Inflammatory macrophage (primary cell): Measurements from ENCODE around the gene NOG.

Source experiments
- DNase-seq, 2 donors: peaks; one replicate each; pipeline ENCODE4 v3.0.0-alpha.2; 2020 to 2022

The NOG gene

DNA sequence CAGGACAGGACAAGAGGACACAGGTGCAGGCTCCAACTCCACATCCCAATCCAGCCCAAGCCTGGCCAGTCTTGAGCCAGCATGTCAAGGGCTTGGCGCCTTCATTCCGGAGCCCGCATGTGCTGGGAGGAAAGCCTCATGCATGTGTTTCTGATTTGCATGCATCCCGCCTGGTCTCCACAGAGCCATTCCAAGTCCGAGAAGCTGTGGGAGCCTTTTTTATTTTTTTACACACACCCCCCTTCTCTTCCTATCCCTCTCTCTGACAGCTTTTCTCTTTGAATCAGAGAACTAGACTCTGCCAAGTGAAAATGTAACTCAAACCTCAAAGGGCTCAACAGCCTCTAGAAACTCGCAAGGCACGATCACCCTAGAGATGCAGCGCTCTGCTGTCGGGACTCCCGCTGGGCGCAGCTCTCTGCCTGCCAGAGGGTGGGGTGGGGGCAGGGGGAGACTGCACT, 45.1 kb downstream of the NOG start:
- DNase-seq, result no peak

DNA sequence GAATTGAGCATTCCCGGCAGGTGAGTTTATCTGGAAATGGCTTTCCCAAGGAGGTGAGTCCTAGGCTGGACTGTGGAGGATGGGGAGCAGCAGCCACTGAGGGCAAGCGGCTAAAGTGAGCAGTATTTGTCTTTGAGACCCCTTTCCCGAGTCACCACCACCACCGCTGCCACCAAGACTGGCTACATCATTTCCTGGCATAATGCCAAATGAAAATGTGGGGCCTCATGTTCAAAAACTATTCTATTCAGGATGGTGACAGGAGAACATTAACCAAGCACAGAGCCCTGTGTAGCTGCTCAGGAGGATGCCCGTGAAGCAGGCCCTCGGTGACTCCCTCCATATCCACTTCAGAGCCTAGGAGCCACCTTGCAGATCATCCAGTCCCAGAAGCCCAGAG, 46.0 kb downstream of the NOG start:
- no peak for DNase-seq

DNA sequence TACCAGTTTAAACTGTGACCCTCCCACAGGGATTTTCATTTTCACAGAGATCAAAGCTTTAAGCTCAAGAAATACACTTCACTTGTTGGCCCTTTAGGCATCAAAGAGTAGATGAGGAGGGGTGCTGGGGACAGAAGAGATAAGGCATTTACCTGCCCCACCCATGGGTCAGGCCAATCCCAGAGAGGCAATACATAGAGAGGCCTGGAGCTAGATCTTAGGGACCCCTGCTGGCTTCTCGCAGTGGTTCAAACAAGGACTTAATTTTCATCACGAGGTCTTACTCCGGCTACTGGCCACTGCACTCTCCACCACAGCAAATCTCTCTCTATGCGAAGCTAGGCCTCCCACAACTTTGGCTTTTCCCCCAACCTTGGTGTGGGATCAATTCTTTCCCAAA, 46.6 kb downstream of the NOG start:
- no peak for DNase-seq

DNA sequence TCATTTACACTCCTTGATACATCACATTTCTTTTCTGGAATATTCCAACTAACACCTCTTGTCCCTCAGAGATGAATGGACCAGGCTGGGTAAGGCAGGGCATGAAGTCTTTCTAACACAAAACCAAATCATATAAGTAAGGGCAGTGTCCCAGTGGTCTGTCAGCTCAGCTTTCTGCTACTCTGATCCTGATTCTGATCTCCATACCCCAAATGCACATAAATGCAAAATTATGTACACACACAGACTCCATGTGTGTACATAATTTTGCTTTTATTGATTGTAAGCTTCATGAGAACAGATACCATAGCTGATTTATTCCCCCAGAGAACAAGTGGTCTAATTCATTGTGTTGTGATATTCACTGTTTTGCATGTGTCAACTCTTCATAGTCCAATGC, 47.9 kb downstream of the NOG start:
- DNase-seq, result no peak

DNA sequence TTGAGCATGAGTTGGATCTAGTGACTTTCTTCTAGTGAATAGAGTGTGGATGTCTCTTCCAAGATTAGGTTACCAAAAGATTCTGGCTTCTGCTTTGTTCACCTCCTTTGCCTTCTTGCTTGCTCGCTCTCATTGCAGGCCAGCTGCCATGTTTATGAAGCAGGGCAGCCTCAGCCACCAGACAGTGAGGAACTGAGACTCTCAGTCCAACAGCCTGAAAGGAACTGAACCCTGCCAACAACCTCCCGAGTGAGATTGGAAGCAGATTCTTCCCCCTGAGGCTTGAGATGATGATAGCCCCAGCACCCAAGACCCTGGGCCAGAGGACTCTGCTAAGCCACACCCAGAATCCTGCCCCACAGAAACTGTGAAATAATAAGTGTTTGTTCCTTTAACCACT, 48.4 kb downstream of the NOG start:
- no peak for DNase-seq

DNA sequence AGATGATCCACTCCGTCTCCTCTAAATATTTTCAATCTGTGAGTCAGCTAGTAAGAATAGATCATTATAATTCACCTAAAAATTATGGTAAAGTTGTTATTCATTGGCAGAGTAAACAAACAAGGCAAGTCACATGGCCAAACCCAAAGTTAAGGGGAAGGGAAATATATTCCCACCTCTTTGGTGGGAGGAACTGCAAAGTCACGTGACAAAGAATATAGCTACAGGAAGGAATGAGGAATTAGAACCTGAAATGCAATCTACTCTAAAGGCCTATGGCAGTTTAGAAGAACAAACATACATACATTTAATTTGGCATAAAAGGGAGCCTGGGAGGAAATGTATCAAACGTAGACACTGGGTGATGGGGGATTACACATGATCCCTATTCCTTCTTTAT, 48.9 kb downstream of the NOG start:
- no peak for DNase-seq
